HG03196 (cell line): ENCODE data around the gene IGSF21.

ENCODE experiments used
- ATAC-seq: cut with Tn5 transposase; IDR thresholded peaks from one replicate; pipeline ENCODE4 v1.9.1; 2021; ENCODE audit not compliant: unreplicated experiment

The IGSF21 gene

GRCh38 chr1:18175530-18176377 is 68.2 kb downstream of the IGSF21 start:
- ATAC-seq, result no peak

DNA sequence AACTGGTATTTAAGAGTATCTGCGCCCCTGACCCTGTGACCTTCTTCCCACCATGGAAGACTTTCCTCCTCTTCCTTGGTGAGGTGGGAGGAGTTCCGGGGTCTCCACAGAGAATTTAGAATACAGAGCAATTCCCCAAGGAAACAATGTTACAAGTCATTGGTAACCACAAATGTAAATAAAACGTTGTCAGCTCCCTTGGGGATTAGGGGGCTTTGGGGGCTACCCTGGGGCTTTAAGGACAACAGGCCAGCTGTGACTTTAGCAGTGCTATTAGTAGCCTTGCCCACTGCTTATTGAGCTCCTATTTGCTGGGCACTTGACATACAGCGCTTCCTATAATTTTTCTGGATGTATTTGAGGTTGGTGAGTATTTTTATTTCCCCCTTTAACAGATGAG is 69.0 kb downstream of the IGSF21 start:
- ATAC-seq, result no peak

DNA sequence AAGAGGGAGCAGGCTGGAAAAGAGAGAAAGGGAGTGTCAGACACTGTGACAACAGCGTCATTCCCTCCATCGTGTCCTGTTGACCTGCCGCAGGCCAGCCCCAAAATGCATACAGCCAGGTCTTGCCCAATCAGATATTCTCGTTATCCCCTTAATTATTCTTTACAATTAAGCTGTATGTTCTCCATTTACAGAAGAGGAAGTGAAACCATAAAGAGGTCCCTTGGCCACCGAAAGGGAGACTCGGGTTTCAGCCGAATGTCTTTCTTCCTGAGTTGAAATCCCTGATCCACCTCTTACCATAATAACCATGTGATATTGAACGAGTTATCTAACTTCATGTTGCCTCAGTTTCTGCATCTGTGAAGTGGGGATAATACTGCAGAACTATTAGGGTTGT is 70.5 kb downstream of the IGSF21 start:
- no peak for ATAC-seq

DNA sequence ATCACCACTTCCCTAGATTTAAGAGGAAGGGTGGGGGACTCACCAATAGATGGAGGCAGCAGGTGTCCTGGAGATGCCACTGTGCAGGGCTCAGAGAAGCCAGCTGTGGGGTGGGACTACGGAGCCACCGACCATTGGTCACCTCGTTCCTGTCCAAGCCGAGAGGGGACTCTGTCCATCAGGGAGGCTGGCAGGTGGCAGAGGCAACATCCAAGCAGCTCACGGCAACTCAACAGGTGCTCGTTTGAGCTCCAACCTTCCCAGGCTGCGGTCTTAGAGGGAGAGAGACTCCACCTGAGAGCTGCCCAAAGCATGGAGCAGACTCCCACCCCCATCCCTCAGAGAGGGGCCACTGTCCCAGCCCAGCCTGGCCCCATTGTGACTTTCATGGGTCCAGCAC is 71.4 kb downstream of the IGSF21 start:
- no peak for ATAC-seq

DNA sequence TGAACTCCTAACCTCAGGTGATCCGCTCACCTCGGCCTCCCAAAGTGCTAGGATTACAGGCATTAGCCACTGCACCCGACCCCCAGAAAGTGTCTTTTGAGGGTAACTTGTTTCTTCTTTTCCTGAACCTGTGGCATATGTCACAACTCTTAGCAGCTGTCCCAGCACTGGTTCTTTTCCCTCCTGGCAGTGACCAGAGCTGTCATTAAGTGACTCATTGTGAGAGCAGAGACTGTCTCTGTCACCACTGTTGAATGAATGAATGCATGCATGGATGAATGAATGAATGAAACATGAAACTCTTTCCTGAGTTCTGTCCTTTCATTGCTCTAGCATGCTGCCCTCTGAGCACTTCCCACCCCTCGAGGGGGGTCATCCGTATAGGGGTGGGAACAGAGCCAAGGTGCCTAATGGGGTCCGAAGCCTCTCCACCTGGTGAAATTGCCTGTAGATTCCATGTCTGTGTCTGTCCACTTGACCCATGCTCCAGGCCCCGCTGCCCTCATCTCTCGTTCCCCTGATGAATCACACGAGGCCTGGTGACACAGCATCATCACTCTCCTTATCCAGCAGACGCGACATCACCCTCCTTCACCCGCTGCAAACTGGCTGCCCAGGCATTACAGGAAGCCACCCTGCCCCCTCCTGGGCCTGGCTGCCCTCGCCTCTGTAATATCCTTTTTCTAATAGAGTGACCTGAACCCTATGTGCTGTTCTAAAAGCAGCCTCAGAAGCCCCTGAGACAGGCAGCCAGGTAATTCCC is 75.0 kb downstream of the IGSF21 start:
- ATAC-seq, result no peak

- ATAC-seq, result no peak
Observed at GRCh38 chr1:18183533-18183932, 75.9 kb downstream of the IGSF21 start.

GRCh38 chr1:18187054-18187453 is 79.5 kb downstream of the IGSF21 start:
- no peak for ATAC-seq

GRCh38 chr1:18188820-18189517 is 81.4 kb downstream of the IGSF21 start:
- ATAC-seq, result no peak

- no peak for ATAC-seq
Observed at GRCh38 chr1:18190598-18190997, 83.0 kb downstream of the IGSF21 start.

DNA sequence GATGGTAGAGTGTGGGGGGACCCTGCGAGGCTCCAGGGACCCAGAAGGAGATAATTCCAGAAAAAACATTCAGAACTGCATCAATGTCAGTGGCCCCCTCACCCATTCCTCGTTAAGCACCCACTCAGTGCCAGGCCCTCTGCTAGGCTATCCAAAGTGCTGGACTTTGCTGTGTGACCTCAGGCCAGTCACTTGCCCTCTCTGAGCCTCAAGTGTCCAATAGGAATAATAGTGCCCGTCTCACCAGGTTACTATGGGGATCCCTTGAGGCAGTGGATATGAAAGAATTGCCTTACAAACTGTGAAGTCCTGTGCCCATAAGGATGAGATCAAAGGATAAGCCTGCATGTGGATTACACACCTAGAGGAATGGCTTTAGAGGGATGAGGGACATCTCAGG is 83.4 kb downstream of the IGSF21 start:
- no peak for ATAC-seq

DNA sequence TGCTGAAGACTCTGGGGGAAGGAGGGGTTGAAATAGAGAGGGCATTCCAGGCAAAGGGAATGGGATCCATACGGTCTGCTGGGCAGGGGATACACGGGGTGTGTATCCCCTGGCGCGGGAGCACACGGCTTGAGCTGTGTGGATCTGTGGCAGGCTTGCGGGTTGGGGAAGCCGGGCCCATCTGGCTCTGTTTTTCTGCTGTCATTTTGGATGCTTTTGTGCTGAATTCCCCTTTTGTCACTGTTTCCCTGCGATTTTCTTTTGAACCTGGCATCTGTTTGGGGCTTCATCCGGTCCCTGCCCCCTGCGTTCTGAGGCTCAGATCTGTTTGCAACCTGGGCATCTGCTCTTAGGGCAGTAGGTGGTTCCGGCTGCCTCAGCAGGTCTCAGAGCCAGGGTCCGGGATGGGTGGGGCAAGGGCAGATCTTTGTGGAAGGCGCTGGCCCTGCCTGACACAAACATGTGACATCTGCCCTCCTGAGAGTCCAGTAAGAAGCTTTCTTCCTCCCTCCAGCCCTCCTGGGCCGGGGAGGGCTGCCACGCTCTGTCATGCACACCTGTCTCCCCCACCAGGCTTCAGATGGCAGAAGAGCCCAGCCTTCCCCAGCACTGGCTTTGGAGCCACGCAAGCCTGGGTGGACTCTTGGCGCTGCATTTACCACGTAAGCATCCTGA is 84.0 kb downstream of the IGSF21 start:
- no peak for ATAC-seq

DNA sequence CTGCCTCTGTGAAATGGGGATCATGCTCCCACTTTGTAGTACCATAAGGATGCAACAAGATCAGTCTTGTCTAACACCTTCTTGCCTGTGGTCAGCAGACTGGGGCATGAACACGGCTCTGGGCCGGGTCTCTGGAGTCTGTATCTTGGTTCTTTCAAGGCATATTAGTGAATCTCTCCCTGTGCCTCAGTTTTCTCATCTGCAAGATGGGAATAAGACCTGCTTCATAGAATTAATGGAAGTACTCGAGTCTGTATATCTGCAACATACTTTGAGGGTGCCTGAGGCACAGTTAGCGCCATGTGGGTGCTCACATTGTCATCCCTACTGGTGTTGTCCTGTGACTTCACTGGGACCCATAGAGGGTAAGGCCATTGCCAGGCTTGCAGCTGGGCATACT is 84.6 kb downstream of the IGSF21 start:
- ATAC-seq, result no peak

DNA sequence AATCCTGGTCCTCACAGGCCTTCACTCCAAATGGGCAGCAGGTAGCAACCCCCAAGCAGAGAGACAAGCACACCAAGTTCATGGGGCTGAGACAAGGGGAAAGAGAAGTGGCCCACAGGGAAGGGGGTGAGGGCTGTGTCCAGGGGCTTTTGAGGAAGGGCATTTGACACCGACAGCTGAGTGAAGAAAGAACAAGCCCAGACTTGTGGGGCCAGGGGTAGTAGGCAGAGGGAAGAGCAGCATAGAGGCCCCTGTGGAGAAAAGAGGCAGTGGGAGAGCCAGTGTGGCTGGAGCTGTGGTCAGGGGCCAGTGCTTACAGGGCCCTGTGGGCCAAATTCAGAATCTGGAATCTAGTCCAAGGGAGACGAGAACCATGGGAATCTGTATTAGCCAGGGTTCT is 85.4 kb downstream of the IGSF21 start:
- no peak for ATAC-seq

DNA sequence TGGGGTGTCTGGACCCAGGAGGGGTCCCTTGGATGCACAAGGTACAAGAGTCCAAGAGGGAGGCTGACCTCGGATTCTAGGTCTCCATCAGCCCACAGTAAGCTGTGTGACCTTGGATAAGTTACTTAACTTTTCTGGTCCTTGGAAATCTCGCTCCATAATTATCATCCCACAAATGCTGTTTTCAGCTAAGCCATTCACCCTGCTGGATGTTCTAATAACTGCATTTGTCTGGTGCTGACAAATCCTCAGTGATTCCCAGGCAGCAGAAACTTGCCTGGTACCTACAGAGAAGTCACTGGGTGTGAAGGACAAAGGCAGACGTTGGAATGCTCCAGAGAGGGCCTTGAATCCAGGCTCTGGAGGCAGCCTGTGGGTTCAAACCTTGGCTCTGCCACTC is 89.7 kb downstream of the IGSF21 start:
- ATAC-seq, result no peak

- ATAC-seq, result no peak
Observed at GRCh38 chr1:18198260-18198659, 90.7 kb downstream of the IGSF21 start.

DNA sequence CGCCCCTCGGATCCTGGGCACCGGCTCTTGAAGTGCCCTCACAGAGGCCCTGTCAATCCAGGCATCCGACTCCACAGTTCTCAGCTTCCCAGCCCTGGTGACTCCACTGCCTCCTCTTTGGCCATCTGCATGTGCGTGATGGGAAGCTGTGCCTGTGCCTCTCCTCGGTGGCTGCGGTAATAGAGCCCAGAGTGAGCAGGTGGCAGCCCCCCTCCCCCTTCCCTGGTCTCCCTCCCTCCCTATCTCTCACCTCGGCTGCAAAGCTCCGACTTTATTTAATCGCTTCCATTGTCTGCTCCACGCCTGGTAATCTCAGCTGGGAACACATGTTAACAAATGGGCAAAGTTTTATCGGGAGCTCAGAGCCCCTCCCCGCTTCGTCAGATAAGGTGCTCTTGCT is 91.9 kb downstream of the IGSF21 start:
- ATAC-seq, result no peak

DNA sequence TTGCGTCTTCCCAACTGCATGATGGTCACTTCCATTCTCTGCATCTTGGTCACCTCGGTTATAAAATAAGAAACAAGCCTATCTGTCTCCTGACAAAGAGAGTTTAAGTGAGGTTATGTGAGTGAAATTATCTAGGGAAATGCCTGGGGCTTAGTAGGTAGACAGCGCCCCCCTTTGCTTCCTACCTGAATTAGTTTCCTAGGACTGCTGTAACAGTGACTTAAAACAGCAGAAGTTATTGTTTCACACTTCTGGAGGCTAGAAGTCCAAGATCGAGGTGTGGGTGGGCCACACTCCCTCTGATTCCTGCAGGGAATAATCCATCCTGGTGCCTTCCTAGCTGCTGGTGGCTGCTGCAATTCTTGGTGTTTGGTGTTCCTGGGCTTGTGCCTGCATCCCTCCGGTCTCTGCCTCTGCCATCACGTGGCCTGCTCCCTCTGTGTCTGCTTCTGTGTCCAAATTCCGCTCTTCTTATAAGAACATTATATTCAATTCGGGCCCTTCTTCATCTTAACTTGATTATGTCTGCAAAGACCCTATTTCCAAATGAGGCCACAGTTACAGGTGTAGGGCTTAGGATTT is 92.6 kb downstream of the IGSF21 start:
- no peak for ATAC-seq

GRCh38 chr1:18200918-18201317 is 93.3 kb downstream of the IGSF21 start:
- ATAC-seq, result no peak

DNA sequence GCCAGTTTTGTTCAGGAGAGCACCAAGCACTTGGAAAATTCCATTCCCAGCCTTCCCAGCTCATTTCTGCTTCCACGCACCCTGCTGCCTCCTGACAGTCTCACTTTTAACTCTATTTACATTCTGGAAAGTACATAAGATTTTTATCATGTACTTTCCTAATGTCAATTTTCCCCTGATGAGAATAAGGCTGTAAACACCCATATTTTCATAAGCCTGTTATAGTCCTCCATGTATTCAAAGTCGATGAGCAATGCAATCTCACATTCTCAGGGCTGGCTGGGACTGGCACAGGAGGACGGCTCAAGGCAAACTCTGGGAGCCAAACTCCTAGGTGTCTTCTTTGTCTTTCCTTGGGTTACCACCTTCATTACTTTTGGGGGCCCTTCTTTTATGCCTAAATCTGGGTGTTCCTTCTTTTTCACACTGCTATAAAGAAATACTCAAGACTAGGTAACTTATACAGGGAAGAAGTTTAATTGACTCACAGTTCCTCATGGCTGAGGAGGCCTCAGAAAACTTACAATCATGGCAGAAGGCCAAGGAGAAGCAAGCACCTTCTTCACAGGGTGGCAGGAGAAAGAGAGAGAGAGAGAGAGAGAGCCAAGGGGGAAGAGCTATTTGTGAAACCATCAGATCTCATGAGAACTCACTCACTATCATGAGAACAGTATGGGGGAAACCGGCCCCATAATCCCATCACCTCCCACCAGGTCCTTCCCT is 94.6 kb downstream of the IGSF21 start:
- ATAC-seq, result no peak

GRCh38 chr1:18203645-18204044 is 96.0 kb downstream of the IGSF21 start:
- ATAC-seq, result no peak
